NT2/D1 (cell line): ENCODE data around the gene ADAMTS19.

ENCODE experiments used
- SUZ12 ChIP-seq: IDR thresholded peaks from 2 replicates; pipeline ENCODE4 v1.6.1; 2011; ENCODE audit not compliant: insufficient read length, insufficient read depth; ENCODE audit errors: extremely low read depth
- YY1 ChIP-seq: IDR thresholded peaks from 2 replicates; pipeline ENCODE4 v1.6.1; 2011; ENCODE audit not compliant: insufficient read length, insufficient read depth
- ZNF274 ChIP-seq: IDR thresholded peaks from 2 replicates; pipeline ENCODE4 v1.6.1; 2011; ENCODE audit warnings: mild to moderate bottlenecking, low read depth, low read length

GRCh38 chr5:129593525-129593924 is 133.4 kb downstream of the ADAMTS19 start:
- TF ChIP-seq ZNF274 (no peak), SUZ12 (no peak), YY1 (no peak)
